Ishikawa (cell line): ENCODE results near the gene WWOX.

Experiments used
- CEBPB ChIP-seq: IDR thresholded peaks from 2 replicates; pipeline ENCODE4 v1.6.1; 2012
- EGR1 ChIP-seq: IDR thresholded peaks from 2 replicates; pipeline ENCODE4 v1.6.1; 2012
- EP300 ChIP-seq: IDR thresholded peaks from 2 replicates; pipeline ENCODE4 v1.6.1; 2012; ENCODE audit warnings: borderline replicate concordance
- REST ChIP-seq: IDR thresholded peaks from 2 replicates; pipeline ENCODE4 v1.6.1; 2012; ENCODE audit warnings: low read depth, mild to moderate bottlenecking
- TEAD4 ChIP-seq: IDR thresholded peaks from 2 replicates; pipeline ENCODE4 v1.6.1; 2012
- ZBTB7A ChIP-seq: IDR thresholded peaks from 2 replicates; pipeline ENCODE4 v1.6.1; 2012; ENCODE audit warnings: low read depth

DNA sequence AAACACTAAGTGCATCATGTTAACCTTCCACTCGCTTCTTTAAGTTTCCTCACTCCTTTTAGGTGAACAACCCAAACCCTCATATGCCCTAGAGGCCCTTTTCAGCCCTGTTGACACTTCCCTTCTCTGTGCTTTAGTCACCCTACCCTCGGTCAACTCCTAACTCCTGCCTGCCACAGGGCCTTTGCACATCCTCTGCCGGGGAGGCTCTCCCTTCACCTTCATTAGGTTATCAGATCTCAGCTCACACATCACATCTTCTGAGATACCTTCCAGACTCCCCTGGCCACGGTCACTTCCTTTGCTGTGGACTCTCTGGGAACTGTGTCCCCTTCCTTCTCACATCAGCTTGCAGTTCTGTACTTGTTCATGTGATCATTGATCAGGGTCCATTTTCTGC, 926.7 kb downstream of the WWOX start:
- TF ChIP-seq EGR1 (no peak), TEAD4 (no peak), EP300 (no peak), ZBTB7A (no peak), REST (no peak), CEBPB (no peak)
